ENCODE data around the gene GABPB2. TPM values are rescaled to one million over a fixed set of nuclear protein-coding genes. Genes with fewer than 3 reads are reported as not detected.

Gene GABPB2
- total and polyA plus RNA-seq, 2 of the 13 experiments (the other 11 are each of a cell fraction or from before 2014, with no cell fraction given), result 0.09 TPM; not detected in 1

DNA sequence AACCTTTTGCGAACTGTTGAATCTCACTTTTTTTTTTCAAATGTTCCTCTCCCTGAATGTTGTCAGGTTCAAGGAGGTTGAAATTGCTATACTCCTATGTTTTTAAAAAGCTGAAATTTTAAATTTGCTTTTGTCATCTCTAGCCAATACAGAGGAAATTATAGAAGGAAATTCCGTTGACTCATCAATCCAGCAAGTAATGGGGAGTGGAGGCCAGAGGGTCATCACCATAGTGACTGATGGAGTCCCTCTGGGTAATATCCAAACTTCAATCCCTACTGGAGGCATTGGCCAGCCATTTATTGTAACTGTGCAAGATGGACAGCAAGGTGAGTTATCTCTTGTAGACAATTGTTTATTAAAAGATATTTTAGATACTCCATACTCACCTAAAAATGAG, 36.3 kb downstream of the GABPB2 start:
- Histone ChIP-seq H4K20me1 (ENCODE audit: insufficient read depth, low read length) (no peaks in the 10 kb centered on the region), H3K27me3 (ENCODE audit: control insufficient read depth in 1 of 2, insufficient read depth in 2 of 2, low read length in 2 of 2) (no peaks in the 10 kb centered on the region), H3K79me2 (ENCODE audit: insufficient read depth, low read length) (no peaks in the 10 kb centered on the region), H3K36me3 (replicated peaks in 1 of 2; ENCODE audit: control insufficient read depth in 1 of 2, insufficient read depth in 2 of 2, low read length in 2 of 2) (no peaks in the 10 kb centered on the region), H3K27ac (ENCODE audit: extremely low read length, insufficient read depth, low read length) (no peak overlapping the region), H3K9ac (ENCODE audit: insufficient read depth, low read depth, low read length) (no peak overlapping the region), H3K4me1 (ENCODE audit: insufficient read depth, low read length) (peaks cover 24% of the 10 kb centered on the region), H2AFZ (ENCODE audit: low read length) (no peak overlapping the region), H3K4me2 (ENCODE audit: low read depth, low read length) (no peak overlapping the region), H3K4me3 (replicated peaks in 1 of 3; ENCODE audit: insufficient read depth in 1 of 3, low read depth in 2 of 3, low read length in 3 of 3) (no peak overlapping the region), H3K9me3 (ENCODE audit: low read length) (no peaks in the 10 kb centered on the region)
- no TSS peak for BruUV-seq (replicated peaks)
- CTCF ChIA-PET (ENCODE audit: low intra/inter-chr PET ratio, low total read pairs), result no interaction called here
- 46% methylated on average over 2 of the region's 2 CpGs for WGBS (ENCODE audit: low lambda C conversion rate)
- in situ Hi-C loops (cut with HindIII; ENCODE audit: extremely low pct_ligation_motif_present, low pct_unique_long_range_greater_than_20kb) (no loop called here), intact Hi-C loops (cut with micrococcal nuclease; ENCODE audit: unreplicated experiment) (no loop called here)
- no peak for FAIRE-seq
- POLR2A ChIA-PET, result no interaction called here
- peak in 1 of 2 experiments; percentile 46; a peak in 1 of 4 replicates for TF ChIP-seq MAFK (conservative IDR thresholded peaks at IDR 0.05 in 1 of 2, IDR thresholded peaks at IDR 0.05 in 1 of 2; ENCODE audit: low read length in 2 of 2)
- no peak for TF ChIP-seq EEA1 (CRISPR knock-in tag; IDR thresholded peaks at IDR 0.05; ENCODE audit: borderline replicate concordance)
- TF ChIP-seq MAFF (IDR thresholded peaks at IDR 0.05; ENCODE audit: low read depth, low read length), result 0 out of 2 replicates have a peak, but pooled peaks have one; percentile 21
- DNase-seq (ENCODE audit: low spot score), result no peak
- ATAC-seq, result 0 out of 3 replicates have a peak, but pooled peaks have one; percentile 27

DNA sequence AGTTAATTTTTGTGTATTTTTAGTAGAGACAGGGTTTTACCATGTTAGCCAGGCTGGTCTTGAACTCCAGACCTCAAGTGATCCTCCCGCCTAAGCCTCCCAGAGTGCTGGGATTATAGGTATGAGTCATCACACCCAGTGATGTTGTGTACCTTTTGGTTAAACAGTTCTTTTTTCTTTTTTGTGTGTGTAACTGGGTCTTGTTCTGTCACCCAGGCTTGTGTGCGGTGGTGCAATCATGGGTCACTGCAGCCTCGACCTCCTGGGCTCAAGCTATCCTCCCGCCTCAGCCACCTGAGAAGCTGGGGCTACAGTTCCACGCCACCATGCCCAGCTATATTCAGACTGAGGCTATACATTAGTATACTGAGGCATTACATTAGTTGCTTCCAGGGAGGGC, 37.8 kb downstream of the GABPB2 start:
- POLR2A ChIA-PET, result no interaction called here
- TF ChIP-seq, protein P1, sequence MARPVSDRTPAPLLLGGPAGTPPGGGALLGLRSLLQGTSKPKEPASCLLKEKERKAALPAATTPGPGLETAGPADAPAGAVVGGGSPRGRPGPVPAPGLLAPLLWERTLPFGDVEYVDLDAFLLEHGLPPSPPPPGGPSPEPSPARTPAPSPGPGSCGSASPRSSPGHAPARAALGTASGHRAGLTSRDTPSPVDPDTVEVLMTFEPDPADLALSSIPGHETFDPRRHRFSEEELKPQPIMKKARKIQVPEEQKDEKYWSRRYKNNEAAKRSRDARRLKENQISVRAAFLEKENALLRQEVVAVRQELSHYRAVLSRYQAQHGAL (CRISPR knock-in tag; IDR thresholded peaks at IDR 0.05; ENCODE audit: not compliant biosample characterization), result no peak
- no peak for TF ChIP-seq ZNF614 (CRISPR knock-in tag; IDR thresholded peaks at IDR 0.05; ENCODE audit: borderline replicate concordance)
- peak; percentile 67 for TF ChIP-seq RCOR2 (CRISPR knock-in tag; IDR thresholded peaks at IDR 0.05)
- TF ChIP-seq TAF1 (CRISPR knock-in tag; IDR thresholded peaks at IDR 0.05), result no peak
- no peak for TF ChIP-seq ARID2 (CRISPR knock-in tag; IDR thresholded peaks at IDR 0.05; ENCODE audit: borderline replicate concordance)
- TF ChIP-seq, protein P2, sequence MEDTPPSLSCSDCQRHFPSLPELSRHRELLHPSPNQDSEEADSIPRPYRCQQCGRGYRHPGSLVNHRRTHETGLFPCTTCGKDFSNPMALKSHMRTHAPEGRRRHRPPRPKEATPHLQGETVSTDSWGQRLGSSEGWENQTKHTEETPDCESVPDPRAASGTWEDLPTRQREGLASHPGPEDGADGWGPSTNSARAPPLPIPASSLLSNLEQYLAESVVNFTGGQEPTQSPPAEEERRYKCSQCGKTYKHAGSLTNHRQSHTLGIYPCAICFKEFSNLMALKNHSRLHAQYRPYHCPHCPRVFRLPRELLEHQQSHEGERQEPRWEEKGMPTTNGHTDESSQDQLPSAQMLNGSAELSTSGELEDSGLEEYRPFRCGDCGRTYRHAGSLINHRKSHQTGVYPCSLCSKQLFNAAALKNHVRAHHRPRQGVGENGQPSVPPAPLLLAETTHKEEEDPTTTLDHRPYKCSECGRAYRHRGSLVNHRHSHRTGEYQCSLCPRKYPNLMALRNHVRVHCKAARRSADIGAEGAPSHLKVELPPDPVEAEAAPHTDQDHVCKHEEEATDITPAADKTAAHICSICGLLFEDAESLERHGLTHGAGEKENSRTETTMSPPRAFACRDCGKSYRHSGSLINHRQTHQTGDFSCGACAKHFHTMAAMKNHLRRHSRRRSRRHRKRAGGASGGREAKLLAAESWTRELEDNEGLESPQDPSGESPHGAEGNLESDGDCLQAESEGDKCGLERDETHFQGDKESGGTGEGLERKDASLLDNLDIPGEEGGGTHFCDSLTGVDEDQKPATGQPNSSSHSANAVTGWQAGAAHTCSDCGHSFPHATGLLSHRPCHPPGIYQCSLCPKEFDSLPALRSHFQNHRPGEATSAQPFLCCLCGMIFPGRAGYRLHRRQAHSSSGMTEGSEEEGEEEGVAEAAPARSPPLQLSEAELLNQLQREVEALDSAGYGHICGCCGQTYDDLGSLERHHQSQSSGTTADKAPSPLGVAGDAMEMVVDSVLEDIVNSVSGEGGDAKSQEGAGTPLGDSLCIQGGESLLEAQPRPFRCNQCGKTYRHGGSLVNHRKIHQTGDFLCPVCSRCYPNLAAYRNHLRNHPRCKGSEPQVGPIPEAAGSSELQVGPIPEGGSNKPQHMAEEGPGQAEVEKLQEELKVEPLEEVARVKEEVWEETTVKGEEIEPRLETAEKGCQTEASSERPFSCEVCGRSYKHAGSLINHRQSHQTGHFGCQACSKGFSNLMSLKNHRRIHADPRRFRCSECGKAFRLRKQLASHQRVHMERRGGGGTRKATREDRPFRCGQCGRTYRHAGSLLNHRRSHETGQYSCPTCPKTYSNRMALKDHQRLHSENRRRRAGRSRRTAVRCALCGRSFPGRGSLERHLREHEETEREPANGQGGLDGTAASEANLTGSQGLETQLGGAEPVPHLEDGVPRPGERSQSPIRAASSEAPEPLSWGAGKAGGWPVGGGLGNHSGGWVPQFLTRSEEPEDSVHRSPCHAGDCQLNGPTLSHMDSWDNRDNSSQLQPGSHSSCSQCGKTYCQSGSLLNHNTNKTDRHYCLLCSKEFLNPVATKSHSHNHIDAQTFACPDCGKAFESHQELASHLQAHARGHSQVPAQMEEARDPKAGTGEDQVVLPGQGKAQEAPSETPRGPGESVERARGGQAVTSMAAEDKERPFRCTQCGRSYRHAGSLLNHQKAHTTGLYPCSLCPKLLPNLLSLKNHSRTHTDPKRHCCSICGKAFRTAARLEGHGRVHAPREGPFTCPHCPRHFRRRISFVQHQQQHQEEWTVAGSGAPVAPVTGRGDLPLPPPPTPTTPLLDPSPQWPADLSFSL (CRISPR knock-in tag; IDR thresholded peaks at IDR 0.05), result peak; percentile 89
- TF ChIP-seq JUNB (CRISPR knock-in tag; IDR thresholded peaks at IDR 0.05; ENCODE audit: borderline replicate concordance), result peak; percentile 84
- no peak for TF ChIP-seq ETV5 (CRISPR knock-in tag; IDR thresholded peaks at IDR 0.05; ENCODE audit: borderline replicate concordance)
- TF ChIP-seq ZNF33A (CRISPR knock-in tag; IDR thresholded peaks at IDR 0.05; ENCODE audit: borderline replicate concordance), result no peak

More for the DNA sequence above, 37.8 kb downstream of the GABPB2 start:
- FAIRE-seq (peak; percentile 55), ATAC-seq (peak; percentile 78), DNase-seq (ENCODE audit: low spot score) (peak; percentile 61)
- no peaks in the 10 kb centered on the region for H3K79me2 ChIP-seq (ENCODE audit: insufficient read depth, low read length)
- H4K20me1 ChIP-seq (ENCODE audit: insufficient read depth, low read length), result no peaks in the 10 kb centered on the region
- H3K4me2 ChIP-seq (ENCODE audit: low read depth, low read length), result peak overlapping the region; percentile 62; the same call in 1 of the 2 replicates
- no peaks in the 10 kb centered on the region for H3K27me3 ChIP-seq (ENCODE audit: control insufficient read depth in 1 of 2, insufficient read depth in 2 of 2, low read length in 2 of 2)
- peaks cover 24% of the 10 kb centered on the region for H3K4me1 ChIP-seq (ENCODE audit: insufficient read depth, low read length)
- CTCF ChIA-PET (ENCODE audit: low intra/inter-chr PET ratio, low total read pairs), result no interaction called here
- no peaks in the 10 kb centered on the region for H3K36me3 ChIP-seq (replicated peaks in 1 of 2; ENCODE audit: control insufficient read depth in 1 of 2, insufficient read depth in 2 of 2, low read length in 2 of 2)
- no peak overlapping the region for H3K9ac ChIP-seq (ENCODE audit: insufficient read depth, low read depth, low read length)
- intact Hi-C loops (cut with micrococcal nuclease; ENCODE audit: unreplicated experiment), result no loop called here
- in situ Hi-C loops (cut with HindIII; ENCODE audit: extremely low pct_ligation_motif_present, low pct_unique_long_range_greater_than_20kb), result no loop called here
- no peaks in the 10 kb centered on the region for H3K9me3 ChIP-seq (ENCODE audit: low read length)
- BruUV-seq (replicated peaks), result no TSS peak
- H3K4me3 ChIP-seq (replicated peaks in 1 of 3; ENCODE audit: insufficient read depth in 1 of 3, low read depth in 2 of 3, low read length in 3 of 3), result no peak overlapping the region
- WGBS (ENCODE audit: low lambda C conversion rate), result 9% methylated on average over 5 of the region's 5 CpGs
- no peak overlapping the region for H2AFZ ChIP-seq (ENCODE audit: low read length)
- H3K27ac ChIP-seq (ENCODE audit: extremely low read length, insufficient read depth, low read length), result no peak overlapping the region
